Body of pancreas (tissue), 4 donors: ENCODE results near the gene KLK8. TPM values are rescaled to one million over a fixed set of nuclear protein-coding genes. Genes with fewer than 3 reads are reported as not detected.
A peak's percentile ranks its signal among the peaks of the same experiment; 100 is the strongest.

ENCODE experiments used
- ATAC-seq: fragments of 150-250 bp; one replicate; pipeline ENCODE4 v1.9.1; 2016
- DNase-seq, 4 donors: peaks; one replicate each; pipeline ENCODE4 v3.0.0-alpha.2; 2019
- H3K27ac ChIP-seq, 4 donors: fragments of 200-600 bp; sonication (generic); 1 replicate in 3 of 4; 2 replicates in 1 of 4; pipeline versions ENCODE4 v1.5.1 to v1.6.1; 2016 to 2019; ENCODE audit warnings: mild to moderate bottlenecking in 1 of 4, mixed read lengths in 1 of 4, moderate library complexity in 1 of 4
- H3K27me3 ChIP-seq, 2 donors: fragments of 200-600 bp; sonication (generic); one replicate each; pipeline ENCODE4 v1.6.0; 2016; ENCODE audit warnings: mild to moderate bottlenecking in 1 of 2
- H3K36me3 ChIP-seq, 2 donors: fragments of 200-600 bp; sonication (generic); replicated peaks in 1 of 2; 2 replicates each; pipeline ENCODE4 v1.5.1; 2016; ENCODE audit warnings: low read depth in 2 of 2; ENCODE audit not compliant: insufficient read depth in 1 of 2
- H3K4me1 ChIP-seq: fragments of 200-600 bp; sonication (generic); one replicate; pipeline ENCODE4 v1.6.0; 2016
- H3K4me3 ChIP-seq, 2 donors: fragments of 200-600 bp; sonication (generic); 1 replicate in 1 of 2; 2 replicates in 1 of 2; pipeline ENCODE4 v1.5.1; 2016 to 2019
- H3K9me3 ChIP-seq, 3 donors: fragments of 200-600 bp; sonication (generic); 1 replicate in 2 of 3; 2 replicates in 1 of 3; pipeline ENCODE4 v1.5.1; 2016
- CTCF ChIP-seq, 7 experiments: fragments of 450-650 bp in 4 of 7; fragments of 200-600 bp in 3 of 7; sonication (generic) in 3 of 7; IDR thresholded peaks; one replicate each; pipeline ENCODE4 v1.5.1; 2016 to 2019; ENCODE audit warnings: antibody characterized with exemption in 7 of 7
- POLR2A ChIP-seq, 3 donors: fragments of 450-650 bp; IDR thresholded peaks; one replicate each; pipeline ENCODE4 v1.6.1; 2016; ENCODE audit warnings: antibody characterized with exemption in 3 of 3, mild to moderate bottlenecking in 2 of 3
- WGBS, 2 donors: methylation state at CpG; one replicate each; pipeline ENCODE4 v1.1.5; 2017; 5-methylcytosine and 5-hydroxymethylcytosine counted together
- intact Hi-C: fragments of 100-400 bp; cut with DNase I; formaldehyde crosslinking; loops from one replicate; pipeline ENCODE4 v1.15.1; 2023
- total RNA-seq, 2 donors: library from RNA; depleted of rRNA; stranded (reverse); fragments of >200 nt; gene quantifications; one replicate each; pipeline ENCODE4 v1.1.0, GENCODE V29; 2016

Gene KLK8, protein sequence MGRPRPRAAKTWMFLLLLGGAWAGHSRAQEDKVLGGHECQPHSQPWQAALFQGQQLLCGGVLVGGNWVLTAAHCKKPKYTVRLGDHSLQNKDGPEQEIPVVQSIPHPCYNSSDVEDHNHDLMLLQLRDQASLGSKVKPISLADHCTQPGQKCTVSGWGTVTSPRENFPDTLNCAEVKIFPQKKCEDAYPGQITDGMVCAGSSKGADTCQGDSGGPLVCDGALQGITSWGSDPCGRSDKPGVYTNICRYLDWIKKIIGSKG
- not detected for total RNA-seq

- H3K27ac ChIP-seq, result no peak within 1 kb of the TSS
- DNase-seq (no peak), ATAC-seq (no peak)
- H3K36me3 ChIP-seq, result no peaks in the 10 kb centered on the region
- WGBS, 2 donors, result 25 to 42% methylated on average over 6 to 7 of the region's 7 CpGs
- intact Hi-C loops, result no loop called here
- H3K9me3 ChIP-seq, result no peaks in the 10 kb centered on the region
- no peaks in the 10 kb centered on the region for H3K27me3 ChIP-seq
- no peak within 1 kb of the TSS for H3K4me3 ChIP-seq
- no peaks in the 10 kb centered on the region for H3K4me1 ChIP-seq
- TF ChIP-seq POLR2A (IDR thresholded peaks at IDR 0.05), result no peak
- TF ChIP-seq CTCF (IDR thresholded peaks at IDR 0.05), result no peak
These were observed at the start of gene KLK8 for GRCh38 chr19:51001515-51001914. Gene KLK8 (minus strand): TSS chr19:51001604. CDS start chr19:51001167, 437 bp downstream.

DNA sequence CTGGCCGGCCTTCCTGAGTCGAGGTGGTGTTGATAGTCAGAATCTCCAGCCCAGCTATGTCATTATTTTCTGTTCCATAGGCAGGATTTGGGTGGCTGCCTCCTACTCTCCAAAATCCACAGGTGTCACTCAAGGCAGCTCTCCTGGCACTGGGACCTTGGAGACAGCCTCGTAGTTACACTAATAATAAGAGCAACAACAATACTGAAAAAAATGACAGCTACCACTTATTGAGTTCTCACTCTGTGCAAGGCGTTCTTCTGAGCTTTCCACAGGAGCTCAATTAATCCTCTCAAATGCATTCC, 45.6 kb upstream of the KLK8 start:
- 3 to 4% methylated on average over 4 of the region's 4 CpGs for WGBS, 2 donors
- no peak for TF ChIP-seq POLR2A (IDR thresholded peaks at IDR 0.05)
- no peak for TF ChIP-seq CTCF (IDR thresholded peaks at IDR 0.05)
- H3K4me1 ChIP-seq, result peaks cover 6% of the 10 kb centered on the region
- H3K27ac ChIP-seq, result peak overlapping the region in 3 of 4 donors; percentile 24 to 71 (median 36)
- intact Hi-C loops, result no loop called here
- DNase-seq (peak; percentile 59 to 82 (median 74)), ATAC-seq (peak; percentile 91)
- no peak overlapping the region for H3K4me3 ChIP-seq
- no peaks in the 10 kb centered on the region for H3K27me3 ChIP-seq
- H3K36me3 ChIP-seq, result no peaks in the 10 kb centered on the region
- no peaks in the 10 kb centered on the region for H3K9me3 ChIP-seq

DNA sequence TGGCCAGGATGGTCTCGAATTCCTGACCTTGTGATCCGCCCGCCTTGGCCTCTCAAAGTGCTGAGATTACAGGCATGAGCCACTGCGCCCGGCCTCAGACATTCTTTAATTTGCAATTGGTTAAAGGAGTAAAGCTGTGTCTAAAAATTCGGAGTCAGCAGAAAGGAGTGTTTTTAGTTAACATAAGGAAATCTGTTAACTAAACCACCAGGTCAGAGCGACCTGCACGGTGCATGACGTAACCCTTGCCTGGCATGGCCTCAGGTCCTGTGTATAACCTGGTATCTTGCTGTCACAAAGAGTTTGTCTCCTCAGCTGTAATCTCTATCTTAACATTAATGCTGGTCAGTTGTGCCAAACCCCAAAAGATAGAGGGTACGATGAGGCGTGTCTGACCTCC, 42.9 kb upstream of the KLK8 start:
- H3K27ac ChIP-seq, result no peak overlapping the region
- 69 to 73% methylated on average over 11 of the region's 11 CpGs for WGBS, 2 donors
- TF ChIP-seq CTCF (IDR thresholded peaks at IDR 0.05) (no peak), POLR2A (IDR thresholded peaks at IDR 0.05) (no peak)
- no peak for ATAC-seq
- no peaks in the 10 kb centered on the region for H3K9me3 ChIP-seq
- no peaks in the 10 kb centered on the region for H3K27me3 ChIP-seq
- peaks cover 6% of the 10 kb centered on the region for H3K4me1 ChIP-seq
- H3K4me3 ChIP-seq, result no peak overlapping the region
- H3K36me3 ChIP-seq, result no peaks in the 10 kb centered on the region
- intact Hi-C loops, result no loop called here
- peak in 2 of 4 donors; percentile 19 to 59 for DNase-seq

DNA sequence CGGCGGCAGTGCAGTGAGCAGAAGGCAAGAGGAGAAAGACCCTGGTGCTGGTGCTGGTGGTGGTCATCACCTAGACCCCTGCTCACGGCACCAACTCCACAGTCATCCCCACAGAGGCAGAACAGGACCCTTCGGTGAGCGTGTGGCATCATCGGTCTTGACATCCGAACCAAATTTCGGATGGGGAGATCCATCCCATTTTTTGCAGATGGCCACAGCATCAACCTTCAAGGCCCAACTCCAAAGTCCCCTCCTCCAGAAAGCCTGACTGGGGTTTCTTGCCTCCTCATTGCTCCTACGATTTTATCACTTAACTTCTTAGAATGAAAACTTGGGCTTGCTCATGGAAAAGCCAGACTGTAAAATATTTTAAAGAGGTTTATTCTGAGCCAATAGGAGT, 42.1 kb upstream of the KLK8 start:
- Histone ChIP-seq H3K4me1 (peaks cover 6% of the 10 kb centered on the region), H3K36me3 (no peaks in the 10 kb centered on the region), H3K27ac (no peak overlapping the region), H3K27me3 (no peaks in the 10 kb centered on the region), H3K4me3 (no peak overlapping the region), H3K9me3 (no peaks in the 10 kb centered on the region)
- intact Hi-C loops, result no loop called here
- TF ChIP-seq POLR2A (IDR thresholded peaks at IDR 0.05) (no peak), CTCF (IDR thresholded peaks at IDR 0.05) (no peak)
- 78 to 82% methylated on average over 9 of the region's 9 CpGs for WGBS, 2 donors
- ATAC-seq (no peak), DNase-seq (no peak)

GRCh38 chr19:51040151-51040550, 38.7 kb upstream of the KLK8 start:
- Histone ChIP-seq H3K27ac (no peak overlapping the region), H3K4me1 (no peaks in the 10 kb centered on the region), H3K4me3 (no peak overlapping the region), H3K9me3 (no peaks in the 10 kb centered on the region), H3K27me3 (no peaks in the 10 kb centered on the region), H3K36me3 (no peaks in the 10 kb centered on the region)
- WGBS, 2 donors, result 94 to 95% methylated on average over 6 of the region's 6 CpGs
- TF ChIP-seq CTCF (IDR thresholded peaks at IDR 0.05), result no peak
- no peak for TF ChIP-seq POLR2A (IDR thresholded peaks at IDR 0.05)
- intact Hi-C loops, result no loop called here
- no peak for DNase-seq
- no peak for ATAC-seq
